ENCODE data around the gene OR2G2. TPM values are rescaled to one million over a fixed set of nuclear protein-coding genes. Genes with fewer than 3 reads are reported as not detected.

The OR2G2 gene
- polyA plus RNA-seq, 1 of the 3 experiments (the other 2 are of a cell fraction), result not detected

- Histone ChIP-seq H3F3A (replicated peaks; ENCODE audit: insufficient read depth) (no peaks in the 10 kb centered on the region), H3K27ac (ENCODE audit: low read depth in 2 of 2, low read length in 1 of 2) (no peak overlapping the region), H3K9ac (no peak overlapping the region), H3K9me2 (no peaks in the 10 kb centered on the region), H3K4me3 (ENCODE audit: low read depth in 2 of 2, low read length in 1 of 2) (no peak overlapping the region), H3K4me2 (no peak overlapping the region), H3K79me2 (ENCODE audit: insufficient read depth) (no peaks in the 10 kb centered on the region), H3K36me3 (replicated peaks in 1 of 2; ENCODE audit: control insufficient read depth in 1 of 2, insufficient read depth in 2 of 2, low read length in 1 of 2) (no peaks in the 10 kb centered on the region), H4K20me1 (ENCODE audit: insufficient read depth) (no peaks in the 10 kb centered on the region), H3K27me3 (ENCODE audit: insufficient read depth) (no peaks in the 10 kb centered on the region), H3K9me3 (no peaks in the 10 kb centered on the region), H3K4me1 (ENCODE audit: control insufficient read depth in 1 of 2, insufficient read depth in 2 of 2, low read depth in 1 of 2, low read length in 1 of 2) (no peaks in the 10 kb centered on the region), H2AFZ (ENCODE audit: low read depth) (no peak overlapping the region)
- 0% methylated on average over 1 of the region's 1 CpG for WGBS (ENCODE audit: low lambda C conversion rate)
- TF ChIP-seq RFX5 (IDR thresholded peaks at IDR 0.05; ENCODE audit: low read length) (no peak), CTCF (IDR thresholded peaks at IDR 0.05) (no peak), TAF1 (IDR thresholded peaks at IDR 0.05; ENCODE audit: borderline replicate concordance, low read depth, low read length) (no peak), NRF1 (IDR thresholded peaks at IDR 0.05; ENCODE audit: low read depth, low read length) (no peak), GABPA (IDR thresholded peaks at IDR 0.05; ENCODE audit: low read depth) (no peak), USF2 (IDR thresholded peaks at IDR 0.05; ENCODE audit: borderline replicate concordance, low read depth, low read length) (no peak), RCOR1 (IDR thresholded peaks at IDR 0.05; ENCODE audit: low read length) (no peak), SIN3A (IDR thresholded peaks at IDR 0.05; ENCODE audit: borderline replicate concordance, low read depth, low read length) (no peak), YY1 (IDR thresholded peaks at IDR 0.05; ENCODE audit: low read depth) (no peak), ELF1 (IDR thresholded peaks at IDR 0.05) (no peak), IRF3 (IDR thresholded peaks at IDR 0.05; ENCODE audit: low read depth, low read length) (no peak), MXI1 (IDR thresholded peaks at IDR 0.05; ENCODE audit: low read depth, low read length) (no peak), EP300 (IDR thresholded peaks at IDR 0.05; ENCODE audit: borderline replicate concordance in 1 of 2, low read depth in 1 of 2, low read length in 1 of 2) (no peak), EZH2phosphoT487 (IDR thresholded peaks at IDR 0.05; ENCODE audit: borderline replicate concordance, low read depth) (no peak)
- DNase-seq, result no peak
- ChIA-PET CTCF (no interaction called here), POLR2A (no interaction called here)
These were observed 25.2 kb downstream of the OR2G2 start for GRCh38 chr1:247613405-247613804.

GRCh38 chr1:247614625-247615024, 26.5 kb downstream of the OR2G2 start:
- no peak for DNase-seq
- POLR2A ChIA-PET, result no interaction called here
- WGBS (ENCODE audit: low lambda C conversion rate), result 0% methylated on average over 5 of the region's 5 CpGs
- no peaks in the 10 kb centered on the region for H3K9me3 ChIP-seq
- H2AFZ ChIP-seq (ENCODE audit: low read depth), result no peak overlapping the region
- no peaks in the 10 kb centered on the region for H3K27me3 ChIP-seq (ENCODE audit: insufficient read depth)
- CTCF ChIA-PET, result no interaction called here
- no peaks in the 10 kb centered on the region for H3K36me3 ChIP-seq (replicated peaks in 1 of 2; ENCODE audit: control insufficient read depth in 1 of 2, insufficient read depth in 2 of 2, low read length in 1 of 2)
- H3K9me2 ChIP-seq, result no peaks in the 10 kb centered on the region
- no peak overlapping the region for H3K9ac ChIP-seq
- no peaks in the 10 kb centered on the region for H3F3A ChIP-seq (replicated peaks; ENCODE audit: insufficient read depth)
- H3K4me2 ChIP-seq, result no peak overlapping the region
- H3K79me2 ChIP-seq (ENCODE audit: insufficient read depth), result no peaks in the 10 kb centered on the region
- no peaks in the 10 kb centered on the region for H4K20me1 ChIP-seq (ENCODE audit: insufficient read depth)
- no peak overlapping the region for H3K27ac ChIP-seq (ENCODE audit: low read depth in 2 of 2, low read length in 1 of 2)
- no peaks in the 10 kb centered on the region for H3K4me1 ChIP-seq (ENCODE audit: control insufficient read depth in 1 of 2, insufficient read depth in 2 of 2, low read depth in 1 of 2, low read length in 1 of 2)
- H3K4me3 ChIP-seq (ENCODE audit: low read depth in 2 of 2, low read length in 1 of 2), result no peak overlapping the region
- no peak for TF ChIP-seq FOSL2 (IDR thresholded peaks at IDR 0.05; ENCODE audit: borderline replicate concordance, low read depth)
- TF ChIP-seq SMC3 (IDR thresholded peaks at IDR 0.05; ENCODE audit: low read depth, low read length), result no peak
- TF ChIP-seq MAX (IDR thresholded peaks at IDR 0.05; ENCODE audit: low read depth), result no peak
- no peak for TF ChIP-seq ZBTB33 (IDR thresholded peaks at IDR 0.05; ENCODE audit: borderline replicate concordance, low read depth)
- no peak for TF ChIP-seq TCF12 (IDR thresholded peaks at IDR 0.05)
- TF ChIP-seq NFIC (IDR thresholded peaks at IDR 0.05; ENCODE audit: borderline replicate concordance), result no peak
- no peak for TF ChIP-seq IRF3 (IDR thresholded peaks at IDR 0.05; ENCODE audit: low read depth, low read length)
- TF ChIP-seq EP300 (IDR thresholded peaks at IDR 0.05; ENCODE audit: borderline replicate concordance in 1 of 2, low read depth in 1 of 2, low read length in 1 of 2), result no peak

Data from SK-N-SH (cell line).